HG02678 (cell line): Measurements from ENCODE around the gene C10orf105.

Source experiments
- ATAC-seq: cut with Tn5 transposase; IDR thresholded peaks from one replicate; pipeline ENCODE4 v1.9.1; 2021; ENCODE audit warnings: mild to moderate bottlenecking, moderate library complexity; ENCODE audit not compliant: unreplicated experiment

The C10orf105 gene

GRCh38 chr10:71719464-71720201, at the start of gene C10orf105:
Gene C10orf105, minus strand, starts transcription at chr10:71719778. Its CDS starts 3,441 bp downstream, at chr10:71716337.
- ATAC-seq, result no peak

- no peak for ATAC-seq
These were observed 48.0 kb upstream of the C10orf105 start for GRCh38 chr10:71767420-71768035.

- no peak for ATAC-seq
These were observed 47.3 kb upstream of the C10orf105 start for GRCh38 chr10:71766717-71767419.

GRCh38 chr10:71765906-71766716, 46.5 kb upstream of the C10orf105 start:
- ATAC-seq, result no peak

- no peak for ATAC-seq
These were observed 45.8 kb upstream of the C10orf105 start for GRCh38 chr10:71765176-71765904.

- no peak for ATAC-seq
These were observed 44.0 kb upstream of the C10orf105 start for GRCh38 chr10:71763352-71764127.

GRCh38 chr10:71762324-71762723, 42.7 kb upstream of the C10orf105 start:
- no peak for ATAC-seq

GRCh38 chr10:71761541-71762113, 42.0 kb upstream of the C10orf105 start:
- no peak for ATAC-seq

- ATAC-seq, result no peak
These were observed 41.5 kb upstream of the C10orf105 start for GRCh38 chr10:71761105-71761511.

- no peak for ATAC-seq
These were observed 37.9 kb upstream of the C10orf105 start for GRCh38 chr10:71757399-71757922.

GRCh38 chr10:71756311-71757191, 37.0 kb upstream of the C10orf105 start:
- ATAC-seq, result no peak

GRCh38 chr10:71755179-71755879, 35.8 kb upstream of the C10orf105 start:
- ATAC-seq, result no peak

- no peak for ATAC-seq
These were observed 35.0 kb upstream of the C10orf105 start for GRCh38 chr10:71754562-71754961.

- no peak for ATAC-seq
These were observed 34.5 kb upstream of the C10orf105 start for GRCh38 chr10:71753960-71754505.

GRCh38 chr10:71753091-71753959, 33.7 kb upstream of the C10orf105 start:
- ATAC-seq, result no peak

- ATAC-seq, result no peak
These were observed 33.0 kb upstream of the C10orf105 start for GRCh38 chr10:71752391-71753090.
